Immature natural killer cell (primary cell): ENCODE results near the gene GNA15. TPM values are rescaled to one million over a fixed set of nuclear protein-coding genes. Genes with fewer than 3 reads are reported as not detected.
A peak's percentile ranks its signal among the peaks of the same experiment; 100 is the strongest.
"Not testable (repeated sequence)": the region's sequence is repeated elsewhere in the genome, so short reads cannot be mapped to it uniquely, and the experiment has no call there.

Experiments
- DNase-seq, 3 donors: peaks; one replicate each; pipeline ENCODE4 v3.0.0; 2022; ENCODE audit warnings: mixed read lengths in 1 of 3
- H3K27ac Mint-ChIP-seq, 6 donors: one replicate each; pipeline ENCODE4 v1.8.0; 2020; ENCODE audit warnings: mixed read lengths in 6 of 6, mild to moderate bottlenecking in 5 of 6, inconsistent platforms in 4 of 6, moderate library complexity in 3 of 6
- H3K27me3 Mint-ChIP-seq, 3 donors: one replicate each; pipeline ENCODE4 v1.8.0; 2020 to 2021; ENCODE audit warnings: low read depth in 3 of 3, mild to moderate bottlenecking in 3 of 3, mixed read lengths in 3 of 3, moderate library complexity in 3 of 3, inconsistent platforms in 1 of 3
- H3K36me3 Mint-ChIP-seq, 3 donors: one replicate each; pipeline ENCODE4 v1.8.0; 2020; ENCODE audit warnings: mixed read lengths in 3 of 3, inconsistent platforms in 2 of 3, mild to moderate bottlenecking in 2 of 3
- H3K4me1 Mint-ChIP-seq, 2 donors: one replicate each; pipeline ENCODE4 v1.8.0; 2020; ENCODE audit warnings: inconsistent platforms in 2 of 2, mild to moderate bottlenecking in 2 of 2, mixed read lengths in 2 of 2, moderate library complexity in 1 of 2
- H3K4me3 Mint-ChIP-seq, 5 donors: one replicate each; pipeline ENCODE4 v1.8.0; 2020; ENCODE audit warnings: mild to moderate bottlenecking in 5 of 5, mixed read lengths in 5 of 5, inconsistent platforms in 3 of 5, moderate library complexity in 3 of 5
- H3K9me3 Mint-ChIP-seq, 6 donors: one replicate each; pipeline ENCODE4 v1.8.0; 2020; ENCODE audit warnings: mild to moderate bottlenecking in 6 of 6, mixed read lengths in 6 of 6, inconsistent platforms in 4 of 6, moderate library complexity in 3 of 6
- polyA plus RNA-seq, 3 donors: library from polyadenylated mRNA; unstranded; fragments of 300-500 nt; fragmentation: Illumina TruSeq; gene quantifications; one replicate each; pipeline ENCODE4 v1.2.3, GENCODE V29; 2021

Gene GNA15
- polyA plus RNA-seq, 3 donors from 2014 or later = 0.25 to 2.8 (median 2.3) TPM

GRCh38 chr19:3153286-3154230 lies 17.7 kb downstream of the GNA15 start:
- no peak overlapping the region for H3K4me3 Mint-ChIP-seq
- no peaks in the 10 kb centered on the region for H3K36me3 Mint-ChIP-seq
- peaks cover 0 to 4% (median 1%) of the 10 kb centered on the region in 3 donors for H3K27me3 Mint-ChIP-seq
- H3K27ac Mint-ChIP-seq = no peak overlapping the region
- no peak for DNase-seq
- H3K4me1 Mint-ChIP-seq = peaks cover 0 to 5% of the 10 kb centered on the region in 2 donors
- no peaks in the 10 kb centered on the region for H3K9me3 Mint-ChIP-seq

GRCh38 chr19:3154447-3154846 lies 18.6 kb downstream of the GNA15 start:
- H3K27me3 Mint-ChIP-seq, H3K4me1 Mint-ChIP-seq, H3K9me3 Mint-ChIP-seq, H3K4me3 Mint-ChIP-seq, DNase-seq, H3K36me3 Mint-ChIP-seq: not testable (repeated sequence)
- H3K27ac Mint-ChIP-seq = peak overlapping the region in 1 of 6 donors; percentile 55

- Mint-ChIP-seq H3K4me3 (peak overlapping the region in 3 of 5 donors; percentile 5 to 49 (median 49)), H3K27ac (peak overlapping the region in 3 of 6 donors; percentile 8 to 71 (median 55))
These were observed 19.3 kb downstream of the GNA15 start for GRCh38 chr19:3154957-3155736.

GRCh38 chr19:3157096-3157845 lies 21.4 kb downstream of the GNA15 start:
- peaks cover 0 to 4% (median 1%) of the 10 kb centered on the region in 3 donors for H3K27me3 Mint-ChIP-seq
- H3K9me3 Mint-ChIP-seq = no peaks in the 10 kb centered on the region
- peak overlapping the region in 3 of 6 donors; percentile 11 to 58 (median 31) for H3K27ac Mint-ChIP-seq
- H3K4me3 Mint-ChIP-seq = no peak overlapping the region
- no peaks in the 10 kb centered on the region for H3K36me3 Mint-ChIP-seq
- H3K4me1 Mint-ChIP-seq = peaks cover 0 to 5% of the 10 kb centered on the region in 2 donors
- DNase-seq = no peak

More at GRCh38 chr19:3154957-3155736, 19.3 kb downstream of the GNA15 start:
- H3K9me3 Mint-ChIP-seq = no peaks in the 10 kb centered on the region
- H3K27me3 Mint-ChIP-seq = peaks cover 0 to 4% (median 1%) of the 10 kb centered on the region in 3 donors
- DNase-seq = peak; percentile 28 to 49 (median 32)
- H3K36me3 Mint-ChIP-seq = no peaks in the 10 kb centered on the region
- peaks cover 0 to 5% of the 10 kb centered on the region in 2 donors for H3K4me1 Mint-ChIP-seq

- Mint-ChIP-seq H3K9me3 (no peaks in the 10 kb centered on the region), H3K27me3 (peaks cover 1 to 4% (median 3%) of the 10 kb centered on the region in 3 donors), H3K4me1 (peaks cover 13 to 14% of the 10 kb centered on the region in 2 donors), H3K36me3 (no peaks in the 10 kb centered on the region), H3K4me3 (no peak overlapping the region), H3K27ac (no peak overlapping the region)
- DNase-seq = no peak
These were observed 23.7 kb downstream of the GNA15 start for GRCh38 chr19:3159565-3159964.

GRCh38 chr19:3160219-3160618 lies 24.4 kb downstream of the GNA15 start:
- H3K4me3 Mint-ChIP-seq = no peak overlapping the region
- no peaks in the 10 kb centered on the region for H3K36me3 Mint-ChIP-seq
- peaks cover 0 to under 1% (median 0%) of the 10 kb centered on the region in 6 donors for H3K9me3 Mint-ChIP-seq
- H3K27me3 Mint-ChIP-seq = peaks cover 1 to 6% (median 4%) of the 10 kb centered on the region in 3 donors
- H3K4me1 Mint-ChIP-seq = peaks cover 16 to 19% of the 10 kb centered on the region in 2 donors
- no peak for DNase-seq
- H3K27ac Mint-ChIP-seq = no peak overlapping the region

- H3K9me3 Mint-ChIP-seq = peaks cover 0 to 6% (median under 1%) of the 10 kb centered on the region in 6 donors
- peaks cover 1 to 6% (median 2%) of the 10 kb centered on the region in 3 donors for H3K27me3 Mint-ChIP-seq
- no peak overlapping the region for H3K27ac Mint-ChIP-seq
- no peaks in the 10 kb centered on the region for H3K36me3 Mint-ChIP-seq
- no peak for DNase-seq
- H3K4me3 Mint-ChIP-seq = no peak overlapping the region
- peaks cover 18 to 26% of the 10 kb centered on the region in 2 donors for H3K4me1 Mint-ChIP-seq
These were observed 25.6 kb downstream of the GNA15 start for GRCh38 chr19:3161453-3161852.

GRCh38 chr19:3162418-3163229 lies 26.8 kb downstream of the GNA15 start:
- no peak overlapping the region for H3K27ac Mint-ChIP-seq
- peaks cover 0 to 6% (median under 1%) of the 10 kb centered on the region in 6 donors for H3K9me3 Mint-ChIP-seq
- H3K27me3 Mint-ChIP-seq = peaks cover 1 to 6% (median 2%) of the 10 kb centered on the region in 3 donors
- H3K36me3 Mint-ChIP-seq = no peaks in the 10 kb centered on the region
- H3K4me1 Mint-ChIP-seq = peaks cover 18 to 26% of the 10 kb centered on the region in 2 donors
- no peak overlapping the region for H3K4me3 Mint-ChIP-seq
- DNase-seq = no peak

- Mint-ChIP-seq H3K36me3 (no peaks in the 10 kb centered on the region), H3K9me3 (peaks cover 0 to 6% (median under 1%) of the 10 kb centered on the region in 6 donors), H3K27me3 (peaks cover 1 to 6% (median 2%) of the 10 kb centered on the region in 3 donors), H3K4me3 (peak overlapping the region in 1 of 5 donors; percentile 9), H3K27ac (peak overlapping the region in 5 of 6 donors; percentile 7 to 70 (median 34)), H3K4me1 (peaks cover 18 to 26% of the 10 kb centered on the region in 2 donors)
- peak; percentile 55 to 68 (median 63) for DNase-seq
These were observed 27.5 kb downstream of the GNA15 start for GRCh38 chr19:3163230-3163886.

GRCh38 chr19:3163943-3164342 lies 28.1 kb downstream of the GNA15 start:
- peaks cover 0 to 6% (median under 1%) of the 10 kb centered on the region in 6 donors for H3K9me3 Mint-ChIP-seq
- no peaks in the 10 kb centered on the region for H3K36me3 Mint-ChIP-seq
- H3K4me1 Mint-ChIP-seq = peaks cover 18 to 26% of the 10 kb centered on the region in 2 donors
- peak overlapping the region in 2 of 6 donors; percentile 34 to 35 for H3K27ac Mint-ChIP-seq
- DNase-seq = no peak
- H3K4me3 Mint-ChIP-seq = no peak overlapping the region
- peaks cover 0 to 6% (median 0%) of the 10 kb centered on the region in 3 donors for H3K27me3 Mint-ChIP-seq

- H3K4me1 Mint-ChIP-seq = peaks cover 18 to 26% of the 10 kb centered on the region in 2 donors
- H3K4me3 Mint-ChIP-seq = no peak overlapping the region
- no peak overlapping the region for H3K27ac Mint-ChIP-seq
- H3K36me3 Mint-ChIP-seq = no peaks in the 10 kb centered on the region
- peaks cover 0 to 6% (median 0%) of the 10 kb centered on the region in 3 donors for H3K27me3 Mint-ChIP-seq
- no peak for DNase-seq
- peaks cover 0 to 6% (median under 1%) of the 10 kb centered on the region in 6 donors for H3K9me3 Mint-ChIP-seq
These were observed 31.9 kb downstream of the GNA15 start for GRCh38 chr19:3167533-3168272.
